ENCODE results near the gene CDKN2C. TPM values are rescaled to one million over a fixed set of nuclear protein-coding genes. Genes with fewer than 3 reads are reported as not detected.

Gene CDKN2C
- total RNA-seq, 1 experiment from 2014 or later = 50.4 TPM

DNA sequence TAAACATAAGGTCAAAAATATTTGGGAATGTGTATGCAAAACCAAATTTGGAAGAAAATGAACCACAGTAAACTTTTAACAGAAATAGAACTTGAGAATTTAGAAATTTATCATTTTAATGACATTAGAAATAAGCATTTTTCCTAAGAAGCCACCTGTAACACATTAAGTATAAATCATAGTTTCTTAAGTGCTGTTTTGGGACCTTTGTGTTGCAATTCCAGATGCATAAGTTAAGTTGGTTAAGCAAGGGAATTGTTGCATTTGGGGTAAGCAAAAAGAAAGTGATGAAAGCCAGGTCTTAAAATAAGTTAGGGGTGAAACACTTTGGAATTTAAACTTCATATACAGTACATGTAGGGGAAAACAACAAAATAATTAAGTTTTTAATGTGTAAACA, 49.8 kb downstream of the CDKN2C start:
- in situ Hi-C loops (cut with HindIII; ENCODE audit: low pct_unique_long_range_greater_than_20kb, low sequenced_read_pairs) = no loop called here
- intact Hi-C loops (cut with micrococcal nuclease; ENCODE audit: unreplicated experiment) = no loop called here
- H3K4me3 ChIP-seq (ENCODE audit: low read depth in 2 of 2, low read length in 2 of 2) = no peak overlapping the region
- POLR2A ChIA-PET = no interaction called here
- H3K36me3 ChIP-seq (ENCODE audit: control insufficient read depth, insufficient read depth, low read length) = no peaks in the 10 kb centered on the region; the same call in 1 of the 2 replicates
- DNase-seq (ENCODE audit: low read depth, low spot score) (no peak), ATAC-seq (no peak)
- CTCF ChIA-PET = no interaction called here
- H3K27ac ChIP-seq (ENCODE audit: low read length) = no peak overlapping the region
- no peaks in the 10 kb centered on the region for H3K4me1 ChIP-seq (ENCODE audit: control insufficient read depth, insufficient read depth, low read length)
- peaks cover 1% of the 10 kb centered on the region; the same call in 1 of the 2 replicates for H3K9me3 ChIP-seq (ENCODE audit: control insufficient read depth, insufficient read depth, low read depth, low read length)
- no peaks in the 10 kb centered on the region for H3K27me3 ChIP-seq (ENCODE audit: control insufficient read depth, insufficient read depth, low read length)
- TF ChIP-seq SIN3A (IDR thresholded peaks at IDR 0.05; ENCODE audit: borderline replicate concordance, insufficient read depth, low read depth, low read length) (no peak), TCF7L2 (IDR thresholded peaks at IDR 0.05; ENCODE audit: low read depth, low read length) (no peak)
- TF ChIP-seq, protein P1, sequence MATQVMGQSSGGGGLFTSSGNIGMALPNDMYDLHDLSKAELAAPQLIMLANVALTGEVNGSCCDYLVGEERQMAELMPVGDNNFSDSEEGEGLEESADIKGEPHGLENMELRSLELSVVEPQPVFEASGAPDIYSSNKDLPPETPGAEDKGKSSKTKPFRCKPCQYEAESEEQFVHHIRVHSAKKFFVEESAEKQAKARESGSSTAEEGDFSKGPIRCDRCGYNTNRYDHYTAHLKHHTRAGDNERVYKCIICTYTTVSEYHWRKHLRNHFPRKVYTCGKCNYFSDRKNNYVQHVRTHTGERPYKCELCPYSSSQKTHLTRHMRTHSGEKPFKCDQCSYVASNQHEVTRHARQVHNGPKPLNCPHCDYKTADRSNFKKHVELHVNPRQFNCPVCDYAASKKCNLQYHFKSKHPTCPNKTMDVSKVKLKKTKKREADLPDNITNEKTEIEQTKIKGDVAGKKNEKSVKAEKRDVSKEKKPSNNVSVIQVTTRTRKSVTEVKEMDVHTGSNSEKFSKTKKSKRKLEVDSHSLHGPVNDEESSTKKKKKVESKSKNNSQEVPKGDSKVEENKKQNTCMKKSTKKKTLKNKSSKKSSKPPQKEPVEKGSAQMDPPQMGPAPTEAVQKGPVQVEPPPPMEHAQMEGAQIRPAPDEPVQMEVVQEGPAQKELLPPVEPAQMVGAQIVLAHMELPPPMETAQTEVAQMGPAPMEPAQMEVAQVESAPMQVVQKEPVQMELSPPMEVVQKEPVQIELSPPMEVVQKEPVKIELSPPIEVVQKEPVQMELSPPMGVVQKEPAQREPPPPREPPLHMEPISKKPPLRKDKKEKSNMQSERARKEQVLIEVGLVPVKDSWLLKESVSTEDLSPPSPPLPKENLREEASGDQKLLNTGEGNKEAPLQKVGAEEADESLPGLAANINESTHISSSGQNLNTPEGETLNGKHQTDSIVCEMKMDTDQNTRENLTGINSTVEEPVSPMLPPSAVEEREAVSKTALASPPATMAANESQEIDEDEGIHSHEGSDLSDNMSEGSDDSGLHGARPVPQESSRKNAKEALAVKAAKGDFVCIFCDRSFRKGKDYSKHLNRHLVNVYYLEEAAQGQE (IDR thresholded peaks at IDR 0.05; ENCODE audit: insufficient read depth in 1 of 2, low read depth in 2 of 2, low read length in 1 of 2) = no peak
- TF ChIP-seq, protein P2, sequence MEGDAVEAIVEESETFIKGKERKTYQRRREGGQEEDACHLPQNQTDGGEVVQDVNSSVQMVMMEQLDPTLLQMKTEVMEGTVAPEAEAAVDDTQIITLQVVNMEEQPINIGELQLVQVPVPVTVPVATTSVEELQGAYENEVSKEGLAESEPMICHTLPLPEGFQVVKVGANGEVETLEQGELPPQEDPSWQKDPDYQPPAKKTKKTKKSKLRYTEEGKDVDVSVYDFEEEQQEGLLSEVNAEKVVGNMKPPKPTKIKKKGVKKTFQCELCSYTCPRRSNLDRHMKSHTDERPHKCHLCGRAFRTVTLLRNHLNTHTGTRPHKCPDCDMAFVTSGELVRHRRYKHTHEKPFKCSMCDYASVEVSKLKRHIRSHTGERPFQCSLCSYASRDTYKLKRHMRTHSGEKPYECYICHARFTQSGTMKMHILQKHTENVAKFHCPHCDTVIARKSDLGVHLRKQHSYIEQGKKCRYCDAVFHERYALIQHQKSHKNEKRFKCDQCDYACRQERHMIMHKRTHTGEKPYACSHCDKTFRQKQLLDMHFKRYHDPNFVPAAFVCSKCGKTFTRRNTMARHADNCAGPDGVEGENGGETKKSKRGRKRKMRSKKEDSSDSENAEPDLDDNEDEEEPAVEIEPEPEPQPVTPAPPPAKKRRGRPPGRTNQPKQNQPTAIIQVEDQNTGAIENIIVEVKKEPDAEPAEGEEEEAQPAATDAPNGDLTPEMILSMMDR (IDR thresholded peaks at IDR 0.05) = no peak
- no TSS peak for BruUV-seq (replicated peaks)

Other genes starting within 250 kb of the CDKN2C start
- gene FAF1, start 10.0 kb upstream of the CDKN2C start, total RNA-seq (2021; ENCODE audit: unreplicated experiment) = 101 TPM
- not detected for gene C1orf185, start 132.0 kb downstream of the CDKN2C start, total RNA-seq (2021; ENCODE audit: unreplicated experiment)

All from Panc1 (cell line).